IMR-90 (cell line): Measurements from ENCODE around the gene PCDHGB3. TPM values are rescaled to one million over a fixed set of nuclear protein-coding genes. Genes with fewer than 3 reads are reported as not detected.

Experiments used
- ATAC-seq: fragments of 200-7000 bp; cut with Tn5 transposase; 2 replicates; pipeline ENCODE4 v1.9.1; 2020; ENCODE audit warnings: low read depth, mild to moderate bottlenecking, moderate library complexity
- BruUV-seq: library from RNA; stranded (reverse); fragments of 400-500 nt; replicated peaks from 2 replicates; lab custom pipeline; 2021; lab: Mats Ljungman, UMichigan
- CTCF ChIA-PET: fragments of 300-600 bp; formaldehyde crosslinking; extraction: SDS; loops from one replicate; lab custom pipeline; 2021; ENCODE audit warnings: antibody characterized with exemption; lab: Yijun Ruan, JAX
- POLR2A ChIA-PET: fragments of 300-600 bp; sonication (Branson Sonifier 250); formaldehyde crosslinking; loops from one replicate; lab custom pipeline; 2022; ENCODE audit warnings: antibody characterized with exemption; ENCODE audit not compliant: unreplicated experiment; lab: Charles Lee
- DNase-seq: peaks from one replicate; pipeline ENCODE4 v3.0.0; 2013
- H2AFZ ChIP-seq: replicated peaks from 2 replicates; pipeline ENCODE3; 2013; ENCODE audit warnings: low read length, mild to moderate bottlenecking; ENCODE audit not compliant: poor library complexity
- H2AK5ac ChIP-seq: 2 replicates; pipeline ENCODE4 v1.6.1; 2013; ENCODE audit warnings: low read depth, low read length, inconsistent platforms
- H2AK9ac ChIP-seq: replicated peaks from 2 replicates; pipeline ENCODE3; 2013; ENCODE audit warnings: mild to moderate bottlenecking, low read depth, low read length, moderate library complexity; ENCODE audit not compliant: poor library complexity
- H2BK120ac ChIP-seq: 2 replicates; pipeline ENCODE4 v1.6.1; 2013; ENCODE audit warnings: low read depth, low read length, inconsistent platforms
- H2BK15ac ChIP-seq: 3 replicates; pipeline ENCODE4 v1.6.1; 2013; ENCODE audit warnings: low read depth, low read length, inconsistent platforms
- H2BK20ac ChIP-seq: 2 replicates; pipeline ENCODE4 v1.6.1; 2013; ENCODE audit warnings: low read depth, mild to moderate bottlenecking, inconsistent platforms, low read length, moderate library complexity
- H2BK5ac ChIP-seq: 2 replicates; pipeline ENCODE4 v1.6.1; 2013; ENCODE audit warnings: mild to moderate bottlenecking, low read depth, low read length, inconsistent platforms; ENCODE audit not compliant: poor library complexity, severe bottlenecking
- H3K14ac ChIP-seq: replicated peaks from 2 replicates; pipeline ENCODE4 v1.6.1; 2013; ENCODE audit warnings: low read depth, low read length, inconsistent platforms
- H3K18ac ChIP-seq: 2 replicates; pipeline ENCODE4 v1.6.1; 2013; ENCODE audit warnings: low read depth, low read length, control low read depth
- H3K23ac ChIP-seq: 2 replicates; pipeline ENCODE4 v1.6.1; 2013; ENCODE audit warnings: low read depth, low read length, inconsistent platforms
- H3K27ac ChIP-seq: 2 replicates; pipeline ENCODE4 v1.5.1; 2013; ENCODE audit warnings: mild to moderate bottlenecking, control low read depth, low read length; ENCODE audit not compliant: insufficient read depth
- H3K27me3 ChIP-seq: 2 replicates; pipeline ENCODE4 v1.6.1; 2013; ENCODE audit warnings: low read length; ENCODE audit not compliant: control insufficient read depth, insufficient read depth
- H3K36me3 ChIP-seq: 2 replicates; pipeline ENCODE4 v1.6.1; 2013; ENCODE audit warnings: low read length, mixed read lengths; ENCODE audit not compliant: control insufficient read depth, insufficient read depth
- H3K4ac ChIP-seq: 2 replicates; pipeline ENCODE4 v1.6.1; 2013; ENCODE audit warnings: low read depth, low read length, inconsistent platforms
- H3K4me1 ChIP-seq: 2 replicates; pipeline ENCODE4 v1.6.1; 2013; ENCODE audit warnings: low read length, mixed read lengths; ENCODE audit not compliant: control insufficient read depth, insufficient read depth
- H3K4me2 ChIP-seq: 2 replicates; pipeline ENCODE4 v1.6.1; 2013; ENCODE audit warnings: low read depth, mild to moderate bottlenecking, control low read depth, low read length, moderate library complexity
- H3K4me3 ChIP-seq: 2 replicates; pipeline ENCODE4 v1.5.1; 2013; ENCODE audit warnings: low read depth, mild to moderate bottlenecking, control low read depth, low read length, moderate library complexity; ENCODE audit not compliant: insufficient read depth
- H3K56ac ChIP-seq: 2 replicates; pipeline ENCODE4 v1.6.1; 2013; ENCODE audit warnings: low read length, inconsistent platforms; ENCODE audit not compliant: insufficient read depth; ENCODE audit errors: extremely low read depth
- H3K79me1 ChIP-seq, 2 experiments: 2 replicates each; pipeline ENCODE4 v1.6.1; 2013; ENCODE audit warnings: low read length in 2 of 2, inconsistent platforms in 1 of 2, low read depth in 1 of 2
- H3K9ac ChIP-seq: 2 replicates; pipeline ENCODE4 v1.6.1; 2013; ENCODE audit warnings: low read depth, low read length, control low read depth
- H3K9me1 ChIP-seq: 2 replicates; pipeline ENCODE4 v1.6.1; 2013; ENCODE audit warnings: low read length, inconsistent platforms; ENCODE audit not compliant: insufficient read depth
- H3K9me3 ChIP-seq: 2 replicates; pipeline ENCODE4 v1.6.1; 2013; ENCODE audit warnings: low read length; ENCODE audit not compliant: control insufficient read depth, insufficient read depth
- H4K20me1 ChIP-seq: 2 replicates; pipeline ENCODE4 v1.6.1; 2013; ENCODE audit warnings: low read length, inconsistent platforms; ENCODE audit not compliant: insufficient read depth
- H4K5ac ChIP-seq: 2 replicates; pipeline ENCODE4 v1.6.1; 2013; ENCODE audit warnings: mild to moderate bottlenecking, low read depth, low read length, control low read depth
- H4K8ac ChIP-seq, 2 experiments: 2 replicates each; pipeline ENCODE4 v1.6.1; 2013; ENCODE audit warnings: low read depth in 2 of 2, low read length in 2 of 2, control low read depth in 1 of 2, inconsistent platforms in 1 of 2
- H4K91ac ChIP-seq: 2 replicates; pipeline ENCODE4 v1.6.1; 2013; ENCODE audit warnings: low read depth, low read length, inconsistent platforms; ENCODE audit not compliant: insufficient read depth
- BHLHE40 ChIP-seq: fragments of 150-350 bp; IDR thresholded peaks from 2 replicates; pipeline ENCODE4 v1.6.1; 2016; ENCODE audit warnings: mild to moderate bottlenecking, low read depth, low read length
- CEBPB ChIP-seq: IDR thresholded peaks from 2 replicates; pipeline ENCODE4 v1.6.1; 2012; ENCODE audit warnings: low read depth, low read length, improper control_type of control experiment
- CHD1 ChIP-seq: IDR thresholded peaks from 2 replicates; pipeline ENCODE4 v1.6.1; 2012; ENCODE audit warnings: low read depth, low read length, improper control_type of control experiment
- FOS ChIP-seq: fragments of 150-350 bp; IDR thresholded peaks from 2 replicates; pipeline ENCODE4 v1.6.1; 2016; ENCODE audit warnings: low read depth, low read length
- MAFK ChIP-seq: IDR thresholded peaks from 2 replicates; pipeline ENCODE4 v1.6.1; 2012; ENCODE audit warnings: low read depth, low read length, improper control_type of control experiment
- MAZ ChIP-seq: IDR thresholded peaks from 2 replicates; pipeline ENCODE4 v1.6.1; 2012; ENCODE audit warnings: low read depth, mild to moderate bottlenecking, low read length, improper control_type of control experiment, moderate library complexity, borderline replicate concordance
- MXI1 ChIP-seq: IDR thresholded peaks from 2 replicates; pipeline ENCODE4 v1.6.1; 2012; ENCODE audit warnings: low read depth, mild to moderate bottlenecking, low read length, moderate library complexity, borderline replicate concordance
- NFE2L2 ChIP-seq: fragments of 150-350 bp; IDR thresholded peaks from 2 replicates; pipeline ENCODE4 v1.6.1; 2016; ENCODE audit warnings: low read depth, mild to moderate bottlenecking, low read length
- POLR2A ChIP-seq: IDR thresholded peaks from 2 replicates; pipeline ENCODE4 v1.6.1; 2012; ENCODE audit warnings: mild to moderate bottlenecking, low read depth, low read length
- RCOR1 ChIP-seq: IDR thresholded peaks from 2 replicates; pipeline ENCODE4 v1.6.1; 2012; ENCODE audit warnings: mild to moderate bottlenecking, low read length, improper control_type of control experiment; ENCODE audit not compliant: insufficient replicate concordance
- RFX5 ChIP-seq: IDR thresholded peaks from 2 replicates; pipeline ENCODE4 v1.8.0; 2012; ENCODE audit warnings: low read depth, mild to moderate bottlenecking, low read length, moderate library complexity
- SMC3 ChIP-seq: fragments of 150-350 bp; IDR thresholded peaks from 2 replicates; pipeline ENCODE4 v1.6.1; 2016; ENCODE audit warnings: low read depth, mild to moderate bottlenecking, antibody characterized with exemption, low read length, moderate library complexity
- WGBS, 2 experiments: methylation state at CpG; one replicate each; pipeline versions ENCODE4 v1.1.5 to v1.1.7; 2013; ENCODE audit warnings: missing lambda C conversion rate in 2 of 2; ENCODE audit not compliant: insufficient read length in 1 of 2; ENCODE audit errors: extremely low coverage in 2 of 2; 5-methylcytosine and 5-hydroxymethylcytosine counted together
- dilution Hi-C: fragments of 300-500 bp; cut with HindIII; formaldehyde crosslinking; loops from one replicate; pipeline ENCODE4 v1.14.3; 2018; ENCODE audit warnings: low sequenced_read_pairs; ENCODE audit not compliant: unreplicated experiment
- in situ Hi-C: fragments of 300-500 bp; cut with MboI; formaldehyde crosslinking; loops from 3 replicates; pipeline ENCODE4 v1.14.3; 2019; ENCODE audit warnings: low sequenced_read_pairs, inconsistent platforms, mixed read lengths
- intact Hi-C: fragments of 100-400 bp; cut with micrococcal nuclease; formaldehyde crosslinking; loops from 2 replicates; pipeline ENCODE4 v1.10.0; 2022
- polyA plus RNA-seq, 3 experiments: library from polyadenylated mRNA; depleted of rRNA; stranded (reverse); fragments of >200 nt; gene quantifications; 2 replicates each; pipeline ENCODE4 v1.2.3, GENCODE V29; 2012; ENCODE audit warnings: low replicate concordance in 1 of 3
- total RNA-seq: library from RNA; depleted of rRNA; stranded (reverse); fragments of >200 nt; gene quantifications from 2 replicates; pipeline ENCODE4 v1.2.3, GENCODE V29; 2012
- TF ChIP-seq, protein P1 (sequence below): fragments of 150-350 bp; IDR thresholded peaks from 2 replicates; pipeline ENCODE4 v1.6.1; 2017; ENCODE audit warnings: mild to moderate bottlenecking, antibody characterized with exemption, low read length, low read depth
- TF ChIP-seq, protein P2 (sequence below): conservative IDR thresholded peaks from 2 replicates; pipeline ENCODE4 v1.5.1; 2012; ENCODE audit warnings: mild to moderate bottlenecking, low read depth, low read length, improper control_type of control experiment

The PCDHGB3 gene
- total and polyA plus RNA-seq, 2 of the 4 experiments (the other 2 are of a cell fraction): 3.4 to 5.9 TPM

DNA sequence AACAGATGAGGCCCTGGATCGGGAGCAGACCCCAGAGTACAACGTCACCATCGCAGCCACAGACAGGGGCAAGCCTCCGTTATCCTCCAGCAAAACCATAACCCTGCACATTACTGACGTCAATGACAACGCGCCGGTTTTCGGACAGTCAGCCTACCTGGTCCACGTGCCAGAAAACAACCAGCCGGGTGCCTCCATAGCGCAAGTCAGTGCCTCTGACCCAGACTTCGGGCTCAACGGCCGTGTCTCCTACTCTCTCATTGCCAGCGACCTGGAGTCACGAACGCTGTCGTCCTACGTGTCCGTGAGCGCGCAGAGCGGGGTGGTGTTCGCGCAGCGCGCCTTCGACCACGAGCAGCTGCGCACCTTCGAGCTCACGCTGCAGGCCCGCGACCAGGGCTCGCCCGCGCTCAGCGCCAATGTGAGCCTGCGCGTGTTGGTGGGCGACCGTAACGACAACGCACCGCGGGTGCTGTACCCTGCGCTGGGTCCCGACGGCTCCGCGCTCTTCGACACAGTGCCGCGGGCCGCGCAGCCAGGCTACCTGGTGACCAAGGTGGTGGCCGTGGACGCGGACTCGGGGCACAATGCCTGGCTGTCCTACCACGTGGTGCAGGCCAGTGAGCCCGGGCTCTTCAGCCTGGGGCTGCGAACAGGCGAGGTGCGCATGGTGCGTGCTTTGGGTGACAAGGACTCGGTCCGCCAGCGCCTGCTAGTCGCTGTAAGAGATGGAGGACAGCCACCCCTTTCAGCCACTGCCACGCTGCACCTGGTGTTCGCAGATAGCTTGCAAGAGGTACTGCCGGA lies 49.2 kb downstream of the PCDHGB3 start:
- H3K4me3 ChIP-seq: no peak overlapping the region
- DNase-seq (no peak), ATAC-seq (no peak)
- intact Hi-C loops (loop anchor here (5.0 kb wide), 1 partner anchor 58 kb away; the partner anchor contains the start of gene PCDHGC3), in situ Hi-C loops (loop anchor here (5.0 kb wide), 1 partner anchor 143 kb away; no protein-coding TSS in a partner anchor), dilution Hi-C loops (no loop called here)
- no peak overlapping the region for H3K14ac ChIP-seq
- ChIA-PET CTCF (interaction anchor here (1.3 to 3.8 kb wide), 3 partner anchors 105 to 141 kb away, joined by 5 to 34 read pairs (median 19); no protein-coding TSS in a partner anchor), POLR2A (no interaction called here)
- peaks cover 23 to 25% of the 10 kb centered on the region in 2 experiments for H3K79me1 ChIP-seq
- TF ChIP-seq, protein P1, sequence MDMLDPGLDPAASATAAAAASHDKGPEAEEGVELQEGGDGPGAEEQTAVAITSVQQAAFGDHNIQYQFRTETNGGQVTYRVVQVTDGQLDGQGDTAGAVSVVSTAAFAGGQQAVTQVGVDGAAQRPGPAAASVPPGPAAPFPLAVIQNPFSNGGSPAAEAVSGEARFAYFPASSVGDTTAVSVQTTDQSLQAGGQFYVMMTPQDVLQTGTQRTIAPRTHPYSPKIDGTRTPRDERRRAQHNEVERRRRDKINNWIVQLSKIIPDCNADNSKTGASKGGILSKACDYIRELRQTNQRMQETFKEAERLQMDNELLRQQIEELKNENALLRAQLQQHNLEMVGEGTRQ: no peak
- TF ChIP-seq MAZ (no peak), NFE2L2 (no peak), BHLHE40 (no peak), POLR2A (no peak), MXI1 (no peak), RCOR1 (no peak), SMC3 (no peak), MAFK (no peak), CEBPB (no peak), CHD1 (no peak), FOS (no peak), RFX5 (no peak)
- TF ChIP-seq, protein P2, sequence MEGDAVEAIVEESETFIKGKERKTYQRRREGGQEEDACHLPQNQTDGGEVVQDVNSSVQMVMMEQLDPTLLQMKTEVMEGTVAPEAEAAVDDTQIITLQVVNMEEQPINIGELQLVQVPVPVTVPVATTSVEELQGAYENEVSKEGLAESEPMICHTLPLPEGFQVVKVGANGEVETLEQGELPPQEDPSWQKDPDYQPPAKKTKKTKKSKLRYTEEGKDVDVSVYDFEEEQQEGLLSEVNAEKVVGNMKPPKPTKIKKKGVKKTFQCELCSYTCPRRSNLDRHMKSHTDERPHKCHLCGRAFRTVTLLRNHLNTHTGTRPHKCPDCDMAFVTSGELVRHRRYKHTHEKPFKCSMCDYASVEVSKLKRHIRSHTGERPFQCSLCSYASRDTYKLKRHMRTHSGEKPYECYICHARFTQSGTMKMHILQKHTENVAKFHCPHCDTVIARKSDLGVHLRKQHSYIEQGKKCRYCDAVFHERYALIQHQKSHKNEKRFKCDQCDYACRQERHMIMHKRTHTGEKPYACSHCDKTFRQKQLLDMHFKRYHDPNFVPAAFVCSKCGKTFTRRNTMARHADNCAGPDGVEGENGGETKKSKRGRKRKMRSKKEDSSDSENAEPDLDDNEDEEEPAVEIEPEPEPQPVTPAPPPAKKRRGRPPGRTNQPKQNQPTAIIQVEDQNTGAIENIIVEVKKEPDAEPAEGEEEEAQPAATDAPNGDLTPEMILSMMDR: no peak
- H3K56ac ChIP-seq: no peak overlapping the region
- no peak overlapping the region for H2AK9ac ChIP-seq
- H3K9me1 ChIP-seq: no peaks in the 10 kb centered on the region
- H3K9me3 ChIP-seq: peaks cover 53% of the 10 kb centered on the region
- peaks cover 29% of the 10 kb centered on the region for H3K36me3 ChIP-seq
- H2BK20ac ChIP-seq: no peak overlapping the region
- H3K23ac ChIP-seq: no peak overlapping the region
- H4K5ac ChIP-seq: no peak overlapping the region
- no peak overlapping the region for H3K18ac ChIP-seq
- H2BK5ac ChIP-seq: no peak overlapping the region
- no TSS peak for BruUV-seq
- no peak overlapping the region for H4K8ac ChIP-seq
- H4K20me1 ChIP-seq: no peaks in the 10 kb centered on the region
- no peak overlapping the region for H3K4ac ChIP-seq
- no peak overlapping the region for H4K91ac ChIP-seq
- H3K27ac ChIP-seq: no peak overlapping the region
- no peaks in the 10 kb centered on the region for H3K4me1 ChIP-seq
- no peak overlapping the region for H2BK120ac ChIP-seq
- 50% methylated on average over 58 of the region's 74 CpGs; no CpG with 5 or more reads in 1 of the 2 experiments for WGBS, 2 experiments
- no peak overlapping the region for H3K9ac ChIP-seq
- peak overlapping the region; percentile 25 for H2AFZ ChIP-seq
- H3K27me3 ChIP-seq: no peaks in the 10 kb centered on the region
- no peak overlapping the region for H2AK5ac ChIP-seq
- no peak overlapping the region for H2BK15ac ChIP-seq
- no peak overlapping the region for H3K4me2 ChIP-seq
